ENCODE measurements around the gene GTF2H2C_2.
"Not testable (repeated sequence)": the region's sequence is repeated elsewhere in the genome, so short reads cannot be mapped to it uniquely, and the experiment has no call there.

- not testable (repeated sequence) for TF ChIP-seq CTCF (conservative IDR thresholded peaks at IDR 0.05; ENCODE audit: low read depth, low read length); EZH2phosphoT487 (IDR thresholded peaks at IDR 0.05; ENCODE audit: borderline replicate concordance, low read length); EZH2 (IDR thresholded peaks at IDR 0.05; ENCODE audit: low read length, unreplicated experiment)
Measured at GRCh38 chr5:70451249-70451984, 36.2 kb downstream of the GTF2H2C_2 start.
